ENCODE results near the gene LINC00632.

LINC00632 gene

DNA sequence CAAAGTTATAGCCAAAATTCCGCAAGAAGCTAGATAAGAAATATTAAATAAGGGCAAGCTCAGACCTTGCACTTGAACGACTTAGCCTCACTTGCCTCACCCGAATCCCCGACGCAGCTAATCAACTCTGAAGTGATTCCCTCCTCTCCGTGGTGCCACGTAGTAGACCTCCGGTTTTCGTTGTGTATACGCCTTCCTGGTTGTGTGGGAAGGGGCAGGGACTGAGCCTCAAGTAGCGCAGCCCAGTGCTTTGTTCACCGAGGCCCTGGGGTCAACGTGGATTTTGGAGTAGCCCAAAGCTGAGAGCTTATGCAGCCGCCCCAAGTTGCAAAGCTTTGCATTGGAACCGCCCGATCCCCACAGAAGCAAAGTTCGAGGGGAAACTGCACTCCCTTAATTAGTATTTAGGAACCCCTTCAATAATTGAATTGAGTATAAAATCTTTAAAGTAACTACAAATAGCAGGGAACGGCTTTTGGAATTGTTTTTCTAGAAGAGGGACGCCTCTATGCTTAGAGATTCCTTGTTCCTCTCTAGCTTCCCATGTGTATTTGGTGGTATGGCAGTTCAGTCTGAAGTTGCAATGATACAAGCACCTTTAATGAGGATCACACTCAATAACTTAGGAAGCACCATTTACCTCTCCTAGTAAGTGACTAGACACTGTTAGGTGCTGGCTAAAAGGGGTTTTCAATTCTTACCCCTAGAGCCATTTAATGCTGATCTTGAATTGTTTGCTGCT is 55.7 kb downstream of the LINC00632 start:
- no peak for DNase-seq (ENCODE audit: low spot score)

DNA sequence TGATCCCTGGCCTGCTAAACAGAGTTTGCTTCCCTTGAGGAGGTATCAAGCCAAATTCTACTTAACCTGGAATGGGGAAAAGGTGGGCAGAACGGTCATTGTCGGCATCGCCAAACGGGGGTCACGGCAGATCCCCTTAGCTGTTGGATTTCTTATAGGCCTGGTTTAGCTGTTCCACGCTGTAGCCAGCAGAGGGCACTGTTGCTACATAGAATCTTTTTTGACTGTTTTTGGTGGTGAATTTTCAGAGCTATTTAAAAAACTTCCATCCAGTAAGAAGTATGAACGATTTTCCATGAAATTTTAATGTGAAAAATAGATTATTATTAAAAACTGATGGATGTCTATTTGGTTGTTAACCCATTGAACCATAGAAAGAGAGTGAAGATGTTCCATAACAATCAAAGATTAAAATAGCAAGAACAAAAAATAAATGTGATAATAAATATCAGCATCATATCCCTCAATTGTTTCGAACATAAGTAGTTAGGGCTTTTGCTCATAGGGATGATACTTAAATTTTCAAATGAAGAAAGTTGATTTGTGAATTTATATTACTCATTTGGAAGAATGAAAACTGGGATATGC is 56.6 kb downstream of the LINC00632 start:
- DNase-seq (ENCODE audit: low spot score) = peak; percentile 15

DNA sequence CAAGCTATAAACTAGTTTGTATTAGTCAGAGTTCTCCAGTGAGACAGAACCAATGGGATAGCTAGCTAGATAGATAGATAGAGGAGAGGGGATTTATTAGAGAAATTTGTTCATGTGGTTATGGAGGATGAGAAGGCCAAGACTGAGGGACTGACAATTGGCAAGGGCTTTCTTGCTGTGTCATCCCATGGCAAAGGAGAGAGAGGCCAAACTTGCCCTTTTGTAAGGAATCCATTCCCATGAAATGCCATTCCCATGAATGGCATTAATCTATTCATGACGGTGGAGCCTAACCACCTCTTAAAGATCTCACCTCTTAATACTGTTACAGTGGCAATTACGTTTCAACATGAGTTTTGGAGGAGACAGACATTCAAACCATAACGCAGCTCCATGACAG is 58.1 kb downstream of the LINC00632 start:
- DNase-seq (ENCODE audit: low spot score) = no peak

DNA sequence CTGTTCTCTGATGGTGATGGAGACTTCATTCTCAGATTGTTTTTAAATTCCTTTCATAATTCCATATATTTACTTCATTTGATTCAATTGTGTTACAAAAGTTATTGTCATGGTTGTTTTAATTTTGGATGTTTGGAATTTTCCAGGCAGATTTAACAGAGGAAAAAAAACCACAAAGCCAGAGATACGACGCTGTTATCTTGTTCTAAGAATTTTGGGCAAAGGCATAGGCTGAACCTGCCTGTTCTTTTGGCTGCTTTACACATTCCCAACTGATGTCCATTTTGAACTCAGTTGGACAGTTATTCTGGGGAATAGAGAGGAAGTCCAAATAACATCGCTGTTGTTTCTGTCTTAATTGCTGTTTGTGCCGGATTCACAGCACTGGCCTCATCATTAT is 65.7 kb downstream of the LINC00632 start:
- DNase-seq (ENCODE audit: low spot score) = no peak

DNA sequence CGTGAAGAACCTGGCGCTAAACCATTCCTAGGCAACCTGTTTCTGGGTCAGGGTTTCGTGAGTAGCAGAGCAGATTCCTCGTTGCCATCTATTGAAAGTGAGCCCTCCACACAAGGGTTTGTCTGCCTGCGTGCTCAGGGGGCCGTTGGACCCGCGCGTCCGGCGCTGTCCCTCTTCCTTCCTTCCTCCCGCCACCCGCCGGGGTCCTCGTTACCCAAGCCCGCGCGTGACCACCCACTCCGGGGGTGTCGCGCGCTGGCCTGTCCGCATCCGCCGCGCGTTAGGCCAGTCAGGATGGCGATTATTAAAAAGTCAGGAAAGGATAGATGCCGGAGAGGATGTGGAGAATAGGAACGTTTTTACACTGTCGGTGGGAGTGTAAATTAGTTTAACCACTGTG is 66.8 kb downstream of the LINC00632 start:
- no peak for DNase-seq (ENCODE audit: low spot score)

DNA sequence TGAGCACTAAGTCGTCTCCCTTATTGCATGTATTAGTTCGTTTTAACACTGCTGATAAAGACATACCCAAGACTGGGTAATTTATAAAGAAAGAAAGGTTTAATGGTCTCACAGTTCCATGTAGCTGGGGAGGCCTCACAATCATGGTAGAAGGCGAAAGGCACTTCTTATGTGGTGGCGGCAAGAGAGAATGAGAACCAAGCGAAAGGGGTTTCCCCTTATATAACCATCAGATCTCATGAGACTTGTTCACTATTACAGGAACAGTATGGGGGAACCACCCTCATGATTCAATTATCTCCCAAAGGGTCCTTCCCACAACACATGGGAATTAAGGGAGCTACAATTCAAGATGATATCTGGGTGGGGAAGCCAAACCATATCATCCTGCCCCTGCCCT is 85.1 kb downstream of the LINC00632 start:
- no peak for DNase-seq (ENCODE audit: low spot score)

DNA sequence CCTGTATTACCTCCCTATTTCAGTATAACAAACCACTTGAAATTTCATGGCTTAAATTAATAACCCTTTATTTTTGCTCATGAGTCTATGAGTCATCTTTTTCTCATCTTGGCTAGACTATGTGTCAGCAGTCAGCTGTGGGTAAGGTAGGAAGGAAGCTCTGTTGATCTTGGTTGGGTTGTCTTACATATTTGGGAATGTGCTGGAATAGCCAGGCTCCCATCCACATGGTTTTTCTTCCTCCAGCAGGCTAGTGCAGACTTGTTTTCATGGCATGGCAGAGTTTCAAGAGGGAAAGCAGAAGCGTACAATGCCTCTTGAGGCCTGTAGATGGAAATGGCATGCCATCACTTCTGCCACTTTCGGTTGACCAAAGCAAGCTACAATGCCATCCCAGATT is 89.7 kb downstream of the LINC00632 start:
- DNase-seq (ENCODE audit: low spot score) = no peak

DNA sequence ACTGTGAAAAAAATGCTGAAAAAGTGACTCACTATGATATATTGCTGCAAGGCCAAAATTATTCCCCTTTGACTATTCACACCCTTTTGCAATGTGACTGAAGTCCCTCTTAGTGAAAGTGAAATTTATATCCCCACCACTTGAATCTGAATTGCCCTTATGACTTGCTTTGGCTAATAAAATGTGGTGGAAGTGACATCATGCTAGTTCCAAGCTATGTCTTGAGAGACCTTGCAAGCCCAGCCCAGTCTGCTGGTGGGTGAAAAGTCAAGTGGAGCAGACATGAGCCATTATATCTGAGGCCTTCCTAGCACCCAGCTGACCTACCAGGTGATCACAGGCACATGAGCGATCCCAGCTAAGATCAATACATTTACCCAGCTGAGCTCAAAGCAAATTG is 94.7 kb downstream of the LINC00632 start:
- no peak for DNase-seq (ENCODE audit: low spot score)

DNA sequence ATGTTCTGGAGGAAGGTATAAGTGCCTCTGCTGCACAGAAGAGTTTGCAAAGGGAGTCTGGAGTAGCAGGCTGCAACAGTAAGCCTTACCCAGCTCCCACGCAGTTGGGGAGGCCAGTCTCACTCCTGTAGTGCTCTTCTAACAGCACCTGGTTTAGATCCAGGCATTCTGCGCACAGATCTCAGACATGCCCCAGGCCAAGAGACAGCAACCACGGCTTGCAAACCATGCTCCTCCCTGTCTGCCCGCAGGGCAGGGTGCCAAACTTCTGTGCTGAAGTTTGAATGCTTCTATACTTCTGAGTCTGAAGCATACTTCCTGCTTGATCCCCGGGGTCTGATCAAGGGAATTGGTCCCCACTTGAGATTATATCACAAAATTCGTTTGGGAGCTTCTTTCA is 106.3 kb downstream of the LINC00632 start:
- no peak for DNase-seq (ENCODE audit: low spot score)

DNA sequence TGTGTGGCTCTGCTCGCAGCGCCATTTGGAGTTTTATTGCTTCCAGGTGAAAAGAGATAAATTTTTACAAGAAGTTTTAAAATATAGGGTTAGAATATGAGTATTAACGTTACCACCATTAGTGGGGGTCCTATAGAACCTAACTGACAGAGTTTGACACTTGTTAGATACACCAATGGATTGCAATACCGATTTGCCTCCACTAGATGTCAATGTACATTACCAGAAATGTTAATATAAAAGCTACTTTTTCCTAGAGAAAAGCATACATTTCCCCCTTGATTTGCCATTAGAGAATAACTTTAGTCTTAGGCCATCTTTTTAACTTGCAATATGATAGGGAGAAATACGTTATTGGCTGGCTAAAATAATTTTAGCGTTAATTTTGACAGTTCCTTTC is 108.4 kb downstream of the LINC00632 start:
- peak; percentile 6 for DNase-seq (ENCODE audit: low spot score)

DNA sequence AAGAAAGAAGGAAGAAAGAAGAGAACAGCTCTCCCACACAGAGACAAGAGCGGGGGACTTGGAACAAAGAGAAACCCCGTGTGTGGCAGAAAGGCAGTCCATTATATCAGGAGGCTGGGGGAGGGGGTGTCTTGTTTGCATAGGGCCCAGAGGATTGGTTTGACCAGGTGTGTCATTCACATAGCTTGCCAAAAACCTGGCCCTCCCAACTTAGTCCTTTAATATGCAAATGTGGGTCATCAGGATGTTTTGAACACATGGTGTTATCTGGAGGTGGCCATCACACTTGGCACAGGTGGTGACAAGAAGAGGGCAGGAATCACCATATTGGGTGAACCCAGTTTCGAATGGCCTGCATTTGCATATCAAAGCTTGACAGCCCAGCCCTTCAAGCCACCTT is 111.7 kb downstream of the LINC00632 start:
- no peak for DNase-seq (ENCODE audit: low spot score)

DNA sequence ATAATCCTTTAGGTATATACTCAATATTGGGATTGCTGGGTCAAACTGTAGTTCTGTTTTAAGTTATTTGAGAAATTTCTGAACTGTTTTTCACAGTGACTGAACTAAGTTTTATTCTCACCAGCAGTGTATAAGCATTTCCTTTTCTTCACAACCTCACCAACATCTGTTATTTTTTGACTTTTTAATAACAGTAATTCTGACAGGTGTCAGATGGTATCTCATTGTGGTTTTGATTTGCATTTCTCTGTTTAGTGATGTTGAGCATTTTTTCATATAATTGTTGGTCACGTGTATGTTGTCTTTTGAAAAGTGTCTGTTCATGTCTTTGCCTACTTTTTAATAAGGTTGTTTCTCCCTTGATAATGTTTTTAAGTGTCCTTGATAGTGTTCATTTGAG is 112.6 kb downstream of the LINC00632 start:
- DNase-seq (ENCODE audit: low spot score) = no peak

DNA sequence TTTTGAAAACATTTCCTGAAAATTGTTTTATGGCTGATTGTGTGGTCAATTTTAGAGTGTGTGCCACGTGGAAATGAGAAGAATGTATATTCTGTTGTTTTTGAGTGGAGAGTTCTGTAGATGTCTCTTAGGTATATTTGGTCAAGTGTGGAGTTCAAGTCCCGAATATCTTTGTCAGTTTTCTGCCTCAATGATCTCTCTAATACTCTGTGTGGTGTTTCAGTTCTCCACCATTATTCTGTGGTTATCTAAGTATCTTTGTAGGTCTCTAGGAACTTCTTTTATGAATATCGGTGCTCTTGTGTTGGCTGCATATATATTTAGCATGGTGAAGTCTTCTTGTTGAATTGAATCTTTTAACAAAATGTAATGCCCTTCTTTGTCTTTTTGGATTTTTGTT is 113.3 kb downstream of the LINC00632 start:
- no peak for DNase-seq (ENCODE audit: low spot score)

DNA sequence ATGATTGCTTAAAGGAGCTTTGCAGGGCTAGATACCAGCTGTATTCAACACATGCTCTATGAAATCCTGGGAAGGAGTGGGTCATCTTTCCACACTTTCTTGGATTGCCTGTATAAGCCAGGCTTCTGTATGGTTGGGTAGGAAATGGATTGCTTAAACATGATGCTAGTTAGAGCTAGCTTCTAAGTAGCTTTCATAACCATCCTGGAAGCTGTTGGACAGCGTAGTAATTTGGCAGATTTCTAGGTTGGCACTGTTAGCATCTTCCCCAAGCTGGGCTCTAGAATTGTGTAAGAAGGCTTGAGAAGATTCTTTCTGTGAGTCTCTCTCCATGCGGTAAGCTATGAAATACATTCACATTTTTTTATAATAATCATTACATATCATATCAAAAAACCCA is 127.3 kb downstream of the LINC00632 start:
- no peak for DNase-seq (ENCODE audit: low spot score)
